SK-N-SH (cell line): ENCODE results near the gene CLIC4. TPM values are rescaled to one million over a fixed set of nuclear protein-coding genes. Genes with fewer than 3 reads are reported as not detected.

Experiments used
- CTCF ChIA-PET: fragments of 300-600, 350-600 bp; formaldehyde crosslinking; extraction: SDS; loops from one replicate; lab custom pipeline; 2021; lab: Yijun Ruan, JAX
- POLR2A ChIA-PET: fragments of 350-600 bp; sonication (Branson Sonifier 250); formaldehyde crosslinking; extraction: SDS; loops from one replicate; lab custom pipeline; 2020; ENCODE audit warnings: antibody characterized with exemption, inconsistent platforms; lab: Yijun Ruan, JAX
- DNase-seq: peaks from one replicate; pipeline ENCODE4 v3.0.0; 2012
- H2AFZ ChIP-seq: fragments of 200-600 bp; sonication (generic); 2 replicates; pipeline ENCODE4 v1.8.1; 2016; ENCODE audit warnings: antibody characterized with exemption, mild to moderate bottlenecking, low read depth
- H3F3A ChIP-seq: fragments of 200-600 bp; sonication (generic); replicated peaks from 2 replicates; pipeline ENCODE3; 2016; ENCODE audit warnings: antibody characterized with exemption, mild to moderate bottlenecking; ENCODE audit not compliant: insufficient read depth
- H3K27ac ChIP-seq, 2 experiments: fragments of 200-500 bp in 1 of 2; fragments of 200-600 bp in 1 of 2; sonication (Bioruptor generic) in 1 of 2; sonication (generic), shearing (Covaris generic) in 1 of 2; 2 replicates each; pipeline versions ENCODE4 v1.5.1 to v1.6.1; 2014 to 2016; ENCODE audit warnings: low read depth in 2 of 2, inconsistent platforms in 1 of 2, low read length in 1 of 2, mild to moderate bottlenecking in 1 of 2, mixed read lengths in 1 of 2
- H3K27me3 ChIP-seq: fragments of 200-600 bp; sonication (generic), shearing (Covaris generic); 2 replicates; pipeline ENCODE4 v1.6.1; 2016; ENCODE audit warnings: mixed run types; ENCODE audit not compliant: insufficient read depth
- H3K36me3 ChIP-seq, 2 experiments: fragments of 200-500 bp in 1 of 2; fragments of 200-600 bp in 1 of 2; sonication (Bioruptor generic) in 1 of 2; sonication (generic) in 1 of 2; replicated peaks in 1 of 2; 2 replicates each; pipeline versions ENCODE3 to v1.5.1; 2014 to 2016; ENCODE audit warnings: low read length in 1 of 2, mild to moderate bottlenecking in 1 of 2; ENCODE audit not compliant: insufficient read depth in 2 of 2, control insufficient read depth in 1 of 2
- H3K4me1 ChIP-seq, 2 experiments: fragments of 200-500 bp in 1 of 2; fragments of 200-600 bp in 1 of 2; sonication (Bioruptor generic) in 1 of 2; sonication (generic), shearing (Covaris generic) in 1 of 2; 2 replicates each; pipeline versions ENCODE4 v1.5.1 to v1.6.1; 2014 to 2016; ENCODE audit warnings: low read depth in 1 of 2, low read length in 1 of 2, mixed run types in 1 of 2; ENCODE audit not compliant: insufficient read depth in 2 of 2, control insufficient read depth in 1 of 2
- H3K4me2 ChIP-seq: fragments of 200-600 bp; sonication (generic), shearing (Covaris generic); 2 replicates; pipeline ENCODE4 v1.6.1; 2017; ENCODE audit warnings: mixed run types
- H3K4me3 ChIP-seq, 2 experiments: fragments of 200-500 bp in 1 of 2; fragments of 200-600 bp in 1 of 2; sonication (Bioruptor generic) in 1 of 2; sonication (generic), shearing (Covaris generic) in 1 of 2; 2 replicates each; pipeline versions ENCODE4 v1.5.1 to v1.8.1; 2014 to 2016; ENCODE audit warnings: low read depth in 2 of 2, inconsistent platforms in 1 of 2, low read length in 1 of 2, mild to moderate bottlenecking in 1 of 2, mixed read lengths in 1 of 2, moderate library complexity in 1 of 2
- H3K79me2 ChIP-seq: fragments of 200-600 bp; sonication (generic); 2 replicates; pipeline ENCODE4 v1.8.1; 2017; ENCODE audit warnings: mild to moderate bottlenecking; ENCODE audit not compliant: insufficient read depth
- H3K9ac ChIP-seq: fragments of 200-600 bp; sonication (generic); 2 replicates; pipeline ENCODE4 v1.6.1; 2017; ENCODE audit warnings: mixed run types
- H3K9me2 ChIP-seq: fragments of 200-600 bp; sonication (generic); 2 replicates; pipeline ENCODE4 v1.6.1; 2017; ENCODE audit warnings: mixed run types
- H3K9me3 ChIP-seq: fragments of 200-600 bp; sonication (generic); 2 replicates; pipeline ENCODE4 v1.6.1; 2017; ENCODE audit warnings: mixed run types, mild to moderate bottlenecking, moderate library complexity
- H4K20me1 ChIP-seq: fragments of 200-600 bp; sonication (generic); 2 replicates; pipeline ENCODE4 v1.6.1; 2017; ENCODE audit warnings: mild to moderate bottlenecking, mixed run types; ENCODE audit not compliant: insufficient read depth
- CHD2 ChIP-seq: fragments of 150-350 bp; IDR thresholded peaks from 2 replicates; pipeline ENCODE4 v1.6.1; 2018; ENCODE audit warnings: low read length; ENCODE audit not compliant: partially characterized antibody
- EP300 ChIP-seq, 2 experiments: IDR thresholded peaks; 2 replicates each; pipeline versions ENCODE4 v1.4.0 to v1.6.1; 2012; ENCODE audit warnings: borderline replicate concordance in 1 of 2, low read depth in 1 of 2, low read length in 1 of 2
- FOXJ3 ChIP-seq: sonication (generic); formaldehyde crosslinking; IDR thresholded peaks from 2 replicates; pipeline ENCODE4 v1.5.1; 2020; ENCODE audit warnings: mild to moderate bottlenecking, missing genetic modification reagents
- FOXM1 ChIP-seq: IDR thresholded peaks from 2 replicates; pipeline ENCODE4 v1.4.0; 2012; ENCODE audit warnings: low read depth, mild to moderate bottlenecking
- NFIC ChIP-seq: IDR thresholded peaks from 2 replicates; pipeline ENCODE4 v1.4.0; 2012; ENCODE audit warnings: borderline replicate concordance
- NRF1 ChIP-seq: IDR thresholded peaks from 2 replicates; pipeline ENCODE4 v1.6.1; 2012; ENCODE audit warnings: low read depth, mild to moderate bottlenecking, low read length
- POLR2AphosphoS5 ChIP-seq: IDR thresholded peaks from 2 replicates; pipeline ENCODE4 v1.6.1; 2012; ENCODE audit warnings: low read depth, low read length
- RAD21 ChIP-seq: IDR thresholded peaks from 2 replicates; pipeline ENCODE4 v1.6.1; 2012; ENCODE audit warnings: mild to moderate bottlenecking, low read length
- SMC3 ChIP-seq: IDR thresholded peaks from 2 replicates; pipeline ENCODE4 v1.6.1; 2012; ENCODE audit warnings: low read depth, low read length, improper control_type of control experiment
- TEAD4 ChIP-seq: IDR thresholded peaks from 2 replicates; pipeline ENCODE4 v1.4.0; 2012; ENCODE audit warnings: mild to moderate bottlenecking, borderline replicate concordance; ENCODE audit not compliant: insufficient read depth
- WGBS: methylation state at CpG from one replicate; pipeline ENCODE4 v1.1.6; 2017; ENCODE audit warnings: low lambda C conversion rate; 5-methylcytosine and 5-hydroxymethylcytosine counted together
- polyA plus RNA-seq, 3 experiments: library from polyadenylated mRNA; depleted of rRNA; stranded (reverse); fragments of >200 nt; gene quantifications; 2 replicates each; pipeline ENCODE4 v1.2.3, GENCODE V29; 2012
- TF ChIP-seq, protein P1 (sequence below): IDR thresholded peaks from 2 replicates; pipeline ENCODE4 v1.4.0; 2012; ENCODE audit warnings: low read depth, borderline replicate concordance
- TF ChIP-seq, protein P2 (sequence below): fragments of 150-350 bp; IDR thresholded peaks from 2 replicates; pipeline ENCODE4 v1.6.1; 2016; ENCODE audit warnings: mild to moderate bottlenecking, low read depth, low read length

Gene CLIC4
- polyA plus RNA-seq, 1 of the 3 experiments (the other 2 are of a cell fraction) = 66.4 TPM

- H3K79me2 ChIP-seq = no peaks in the 10 kb centered on the region
- no peak overlapping the region for H3K4me2 ChIP-seq
- H3K27me3 ChIP-seq = no peaks in the 10 kb centered on the region
- H4K20me1 ChIP-seq = no peaks in the 10 kb centered on the region
- no peak overlapping the region for H2AFZ ChIP-seq
- TF ChIP-seq CHD2 (no peak), FOXM1 (no peak), NFIC (no peak)
- ChIA-PET POLR2A (no interaction called here), CTCF (interaction anchor here (2.9 kb wide), 1 partner anchor 23 kb away, joined by 13 read pairs; no protein-coding TSS in a partner anchor)
- no peak overlapping the region for H3K27ac ChIP-seq
- no peaks in the 10 kb centered on the region for H3K36me3 ChIP-seq
- no peak overlapping the region for H3K9ac ChIP-seq
- WGBS = 82% methylated on average over 8 of the region's 8 CpGs
- no peak overlapping the region for H3K4me3 ChIP-seq
- no peaks in the 10 kb centered on the region for H3K4me1 ChIP-seq
- DNase-seq = no peak
- H3K9me2 ChIP-seq = no peaks in the 10 kb centered on the region
- H3K9me3 ChIP-seq = no peaks in the 10 kb centered on the region
- H3F3A ChIP-seq = no peaks in the 10 kb centered on the region
These were observed 130.0 kb downstream of the CLIC4 start for GRCh38 chr1:24875257-24875656.

GRCh38 chr1:24875991-24876506, 130.8 kb downstream of the CLIC4 start:
- TF ChIP-seq FOXJ3 (CRISPR knock-in tag) (no peak), NFIC (no peak), NRF1 (no peak), SMC3 (no peak), EP300 (IDR thresholded peaks at IDR 0.05; ENCODE audit: borderline replicate concordance in 1 of 2, low read depth in 1 of 2, low read length in 1 of 2) (no peak)
- TF ChIP-seq, protein P1, sequence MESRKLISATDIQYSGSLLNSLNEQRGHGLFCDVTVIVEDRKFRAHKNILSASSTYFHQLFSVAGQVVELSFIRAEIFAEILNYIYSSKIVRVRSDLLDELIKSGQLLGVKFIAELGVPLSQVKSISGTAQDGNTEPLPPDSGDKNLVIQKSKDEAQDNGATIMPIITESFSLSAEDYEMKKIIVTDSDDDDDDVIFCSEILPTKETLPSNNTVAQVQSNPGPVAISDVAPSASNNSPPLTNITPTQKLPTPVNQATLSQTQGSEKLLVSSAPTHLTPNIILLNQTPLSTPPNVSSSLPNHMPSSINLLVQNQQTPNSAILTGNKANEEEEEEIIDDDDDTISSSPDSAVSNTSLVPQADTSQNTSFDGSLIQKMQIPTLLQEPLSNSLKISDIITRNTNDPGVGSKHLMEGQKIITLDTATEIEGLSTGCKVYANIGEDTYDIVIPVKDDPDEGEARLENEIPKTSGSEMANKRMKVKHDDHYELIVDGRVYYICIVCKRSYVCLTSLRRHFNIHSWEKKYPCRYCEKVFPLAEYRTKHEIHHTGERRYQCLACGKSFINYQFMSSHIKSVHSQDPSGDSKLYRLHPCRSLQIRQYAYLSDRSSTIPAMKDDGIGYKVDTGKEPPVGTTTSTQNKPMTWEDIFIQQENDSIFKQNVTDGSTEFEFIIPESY = no peak
- CTCF ChIA-PET = interaction anchor here (2.9 kb wide), 1 partner anchor 22 kb away, joined by 13 read pairs; no protein-coding TSS in a partner anchor
- Histone ChIP-seq H3K4me1 (no peaks in the 10 kb centered on the region), H3F3A (no peaks in the 10 kb centered on the region), H3K9ac (no peak overlapping the region), H2AFZ (no peak overlapping the region), H3K4me3 (no peak overlapping the region), H3K9me2 (no peaks in the 10 kb centered on the region), H3K9me3 (no peaks in the 10 kb centered on the region), H3K27me3 (no peaks in the 10 kb centered on the region), H3K27ac (no peak overlapping the region), H3K4me2 (no peak overlapping the region), H3K36me3 (no peaks in the 10 kb centered on the region), H3K79me2 (no peaks in the 10 kb centered on the region), H4K20me1 (no peaks in the 10 kb centered on the region)
- 58% methylated on average over 7 of the region's 8 CpGs for WGBS
- POLR2A ChIA-PET = no interaction called here
- DNase-seq = no peak

DNA sequence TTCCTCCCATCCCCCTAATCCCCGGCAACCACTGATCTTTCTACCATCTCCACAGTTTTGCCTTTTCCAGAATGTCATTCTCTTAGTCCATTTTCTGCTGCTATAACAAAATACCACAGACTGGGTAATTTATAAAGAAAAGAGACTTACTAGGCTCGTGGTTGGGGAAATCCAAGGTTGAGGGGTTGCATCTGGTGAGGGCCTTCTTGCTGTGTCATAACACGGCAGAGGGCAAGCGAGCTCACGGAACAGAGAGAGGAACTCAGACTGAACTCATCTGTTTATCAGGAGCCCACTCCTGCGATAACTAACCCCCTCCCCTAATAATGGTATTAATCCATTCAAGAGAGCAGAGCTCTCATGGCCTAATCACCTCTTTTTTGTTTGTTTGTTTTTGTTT, 132.8 kb downstream of the CLIC4 start:
- no peak overlapping the region for H2AFZ ChIP-seq
- DNase-seq = no peak
- 89% methylated on average over 6 of the region's 6 CpGs for WGBS
- H3K36me3 ChIP-seq = no peaks in the 10 kb centered on the region
- H3K9ac ChIP-seq = no peak overlapping the region
- no peaks in the 10 kb centered on the region for H3K9me2 ChIP-seq
- H3K4me2 ChIP-seq = peak overlapping the region; percentile 22; the same call in 1 of the 2 replicates
- H3K27me3 ChIP-seq = no peaks in the 10 kb centered on the region
- no peak overlapping the region for H3K4me3 ChIP-seq
- H3K79me2 ChIP-seq = no peaks in the 10 kb centered on the region
- POLR2A ChIA-PET = no interaction called here
- H3K9me3 ChIP-seq = 0 out of 2 replicates have a peak, but pooled peaks cover 2% of the 10 kb centered on the region
- H3F3A ChIP-seq = no peaks in the 10 kb centered on the region
- CTCF ChIA-PET = interaction anchor here (1.0 kb wide), 1 partner anchor 21 kb away, joined by 3 read pairs; no protein-coding TSS in a partner anchor
- no peak for TF ChIP-seq POLR2AphosphoS5
- no peak for TF ChIP-seq TEAD4
- TF ChIP-seq, protein P2, sequence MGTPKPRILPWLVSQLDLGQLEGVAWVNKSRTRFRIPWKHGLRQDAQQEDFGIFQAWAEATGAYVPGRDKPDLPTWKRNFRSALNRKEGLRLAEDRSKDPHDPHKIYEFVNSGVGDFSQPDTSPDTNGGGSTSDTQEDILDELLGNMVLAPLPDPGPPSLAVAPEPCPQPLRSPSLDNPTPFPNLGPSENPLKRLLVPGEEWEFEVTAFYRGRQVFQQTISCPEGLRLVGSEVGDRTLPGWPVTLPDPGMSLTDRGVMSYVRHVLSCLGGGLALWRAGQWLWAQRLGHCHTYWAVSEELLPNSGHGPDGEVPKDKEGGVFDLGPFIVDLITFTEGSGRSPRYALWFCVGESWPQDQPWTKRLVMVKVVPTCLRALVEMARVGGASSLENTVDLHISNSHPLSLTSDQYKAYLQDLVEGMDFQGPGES = no peak
- TF ChIP-seq RAD21 = no peak
- no peak for TF ChIP-seq FOXJ3 (CRISPR knock-in tag)
- TF ChIP-seq, all 33 proteins: peak for 0
- no peaks in the 10 kb centered on the region for H3K4me1 ChIP-seq
- peak overlapping the region in 1 of 2 experiments; percentile 31; a peak in 1 of 4 replicates for H3K27ac ChIP-seq
- no peaks in the 10 kb centered on the region for H4K20me1 ChIP-seq
